Right cardiac atrium (tissue), 5 donors: ENCODE data around the gene ELOVL4. TPM values are rescaled to one million over a fixed set of nuclear protein-coding genes. Genes with fewer than 3 reads are reported as not detected.

Experiments
- ATAC-seq, 2 donors: fragments of 200-7000 bp; cut with Tn5 transposase; one replicate each; pipeline versions ENCODE4 v1.8.0 to v1.9.1; 2020; ENCODE audit warnings: moderate library complexity in 2 of 2, mild to moderate bottlenecking in 1 of 2
- DNase-seq, 3 donors: peaks; one replicate each; pipeline ENCODE4 v3.0.0-alpha.2; 2020
- H3K27ac ChIP-seq: one replicate; pipeline ENCODE4 v1.5.1; 2013; ENCODE audit warnings: mild to moderate bottlenecking, low read length, control low read depth, moderate library complexity
- H3K27me3 ChIP-seq: one replicate; pipeline ENCODE4 v1.6.1; 2013; ENCODE audit not compliant: control insufficient read depth, insufficient read depth
- H3K4me1 ChIP-seq: one replicate; pipeline ENCODE4 v1.6.1; 2013; ENCODE audit warnings: low read length; ENCODE audit not compliant: control insufficient read depth, insufficient read depth
- H3K4me3 ChIP-seq: one replicate; pipeline ENCODE4 v1.5.1; 2013; ENCODE audit warnings: low read length, control low read depth
- H3K9me3 ChIP-seq: one replicate; pipeline ENCODE4 v1.6.1; 2013; ENCODE audit warnings: low read length; ENCODE audit not compliant: control insufficient read depth
- WGBS: extraction: QIAGEN DNeasy Blood & Tissue Kit; methylation state at CpG from one replicate; pipeline ENCODE4 v1.1.7; 2013; 5-methylcytosine and 5-hydroxymethylcytosine counted together
- intact Hi-C, 4 donors: fragments of 100-400 bp; cut with DNase I; formaldehyde crosslinking; loops; one replicate each; pipeline versions ENCODE4 v1.11.0 to v1.14.0; 2022 to 2023
- polyA plus RNA-seq: library from polyadenylated mRNA; stranded (reverse); fragments of 200-250 nt; gene quantifications from one replicate; pipeline ENCODE4 v1.2.3, GENCODE V29; 2013
- total RNA-seq, 4 donors: library from RNA; stranded (reverse); fragmentation: NEBNext Ultra II Directional; extraction: Animal tissue kit (Norgen Biotek cat#: 25700); gene quantifications; one replicate each; pipeline ENCODE4 v1.2.1, GENCODE V29; 2021
- donor health status: healthy with polysubstance abuse.
- donor health status: DM: no; HTN: yes; CAD: no.
- donor health status: DM: no; HTN: no; CAD: no.
- donor health status: DM: no; HTN: yes; CAD: no; lungs with severe emphysema.
- donor health status: DM: yes; HTN: yes; CAD: no.

ELOVL4 gene
- total and polyA plus RNA-seq, 5 donors: 0.45 to 0.88 (median 0.61) TPM

DNA sequence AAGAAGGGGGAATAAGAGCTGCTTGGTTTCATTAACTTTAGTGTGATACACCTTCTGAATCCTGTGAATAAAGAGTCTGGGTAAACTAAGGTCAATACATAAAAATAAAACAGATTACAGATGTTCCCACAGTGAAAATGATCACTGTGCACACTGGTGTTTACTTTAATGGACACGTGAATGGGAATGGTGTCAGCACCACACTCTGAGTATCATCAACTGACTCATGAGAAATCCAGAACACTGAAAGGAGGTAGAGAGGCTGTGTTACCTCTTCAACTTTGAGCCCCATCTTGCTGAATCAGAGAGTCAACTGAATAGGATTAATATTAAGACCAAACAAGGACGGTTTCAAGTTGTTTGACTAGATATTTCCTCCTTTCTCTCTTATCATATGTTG is 75.0 kb downstream of the ELOVL4 start:
- H3K27ac ChIP-seq: no peak overlapping the region
- WGBS: 49% methylated on average over 2 of the region's 2 CpGs
- H3K9me3 ChIP-seq: no peaks in the 10 kb centered on the region
- H3K27me3 ChIP-seq: no peaks in the 10 kb centered on the region
- no peak overlapping the region for H3K4me3 ChIP-seq
- H3K4me1 ChIP-seq: no peaks in the 10 kb centered on the region
- ATAC-seq (no peak), DNase-seq (no peak)
- intact Hi-C loops: no loop called here

- Histone ChIP-seq H3K9me3 (no peaks in the 10 kb centered on the region), H3K4me1 (no peaks in the 10 kb centered on the region), H3K4me3 (no peak overlapping the region), H3K27me3 (no peaks in the 10 kb centered on the region), H3K27ac (no peak overlapping the region)
- peak; percentile 98 to 99 for ATAC-seq
- peak; percentile 79 to 89 (median 89) for DNase-seq
- 2% methylated on average over 20 of the region's 20 CpGs for WGBS
- intact Hi-C loops: loop anchor here in 2 of 4 donors (5.0 kb wide), 1 partner anchor 92 kb away; no protein-coding TSS in a partner anchor
Observed at GRCh38 chr6:79869600-79870084, 77.7 kb downstream of the ELOVL4 start.

- no peak overlapping the region for H3K4me3 ChIP-seq
- DNase-seq (peak in 1 of 3 donors; percentile 25), ATAC-seq (no peak)
- H3K4me1 ChIP-seq: no peaks in the 10 kb centered on the region
- H3K9me3 ChIP-seq: no peaks in the 10 kb centered on the region
- intact Hi-C loops: loop anchor here in 2 of 4 donors (5.0 kb wide), 1 partner anchor 92 kb away; no protein-coding TSS in a partner anchor
- H3K27ac ChIP-seq: no peak overlapping the region
- H3K27me3 ChIP-seq: no peaks in the 10 kb centered on the region
- 80% methylated on average over 6 of the region's 6 CpGs for WGBS
Observed at GRCh38 chr6:79869184-79869583, 78.2 kb downstream of the ELOVL4 start.

GRCh38 chr6:79868098-79868722 is 79.1 kb downstream of the ELOVL4 start:
- Histone ChIP-seq H3K27me3 (no peaks in the 10 kb centered on the region), H3K9me3 (no peaks in the 10 kb centered on the region), H3K27ac (no peak overlapping the region), H3K4me3 (no peak overlapping the region), H3K4me1 (no peaks in the 10 kb centered on the region)
- intact Hi-C loops: loop anchor here in 2 of 4 donors (5.0 kb wide), 1 partner anchor 91 kb away; no protein-coding TSS in a partner anchor
- ATAC-seq: peak in 1 of 2 donors; percentile 35
- no peak for DNase-seq
- 39% methylated on average over 12 of the region's 12 CpGs for WGBS

Other genes starting within 250 kb of the ELOVL4 start
- gene TTK, start 57.1 kb upstream of the ELOVL4 start, total RNA-seq: under 1 TPM in 3 of 4 donors, not detected in 1; 0.31 to 0.86 (median 0.47) TPM
- gene TTK, start 57.1 kb upstream of the ELOVL4 start, polyA plus RNA-seq: 0.05 TPM
- gene BCKDHB, start 159.1 kb upstream of the ELOVL4 start, total RNA-seq: 10 to 100 TPM; 12.3 to 23.9 (median 18.8) TPM
- gene BCKDHB, start 159.1 kb upstream of the ELOVL4 start, polyA plus RNA-seq: 10.9 TPM